IMR-90 (cell line): Measurements from ENCODE around the gene GLB1L. TPM values are rescaled to one million over a fixed set of nuclear protein-coding genes. Genes with fewer than 3 reads are reported as not detected.

Source experiments
- ATAC-seq: fragments of 200-7000 bp; cut with Tn5 transposase; 2 replicates; pipeline ENCODE4 v1.9.1; 2020; ENCODE audit warnings: low read depth, mild to moderate bottlenecking, moderate library complexity
- BruUV-seq: library from RNA; stranded (reverse); fragments of 400-500 nt; replicated peaks from 2 replicates; lab custom pipeline; 2021; lab: Mats Ljungman, UMichigan
- CTCF ChIA-PET: fragments of 300-600 bp; formaldehyde crosslinking; extraction: SDS; loops from one replicate; lab custom pipeline; 2021; ENCODE audit warnings: antibody characterized with exemption; lab: Yijun Ruan, JAX
- POLR2A ChIA-PET: fragments of 300-600 bp; sonication (Branson Sonifier 250); formaldehyde crosslinking; loops from one replicate; lab custom pipeline; 2022; ENCODE audit warnings: antibody characterized with exemption; ENCODE audit not compliant: unreplicated experiment; lab: Charles Lee
- DNase-seq: peaks from one replicate; pipeline ENCODE4 v3.0.0; 2013
- H2AFZ ChIP-seq: replicated peaks from 2 replicates; pipeline ENCODE3; 2013; ENCODE audit warnings: low read length, mild to moderate bottlenecking; ENCODE audit not compliant: poor library complexity
- H2AK5ac ChIP-seq: 2 replicates; pipeline ENCODE4 v1.6.1; 2013; ENCODE audit warnings: low read depth, low read length, inconsistent platforms
- H2AK9ac ChIP-seq: replicated peaks from 2 replicates; pipeline ENCODE3; 2013; ENCODE audit warnings: mild to moderate bottlenecking, low read depth, low read length, moderate library complexity; ENCODE audit not compliant: poor library complexity
- H2BK120ac ChIP-seq: 2 replicates; pipeline ENCODE4 v1.6.1; 2013; ENCODE audit warnings: low read depth, low read length, inconsistent platforms
- H2BK15ac ChIP-seq: 3 replicates; pipeline ENCODE4 v1.6.1; 2013; ENCODE audit warnings: low read depth, low read length, inconsistent platforms
- H2BK20ac ChIP-seq: 2 replicates; pipeline ENCODE4 v1.6.1; 2013; ENCODE audit warnings: low read depth, mild to moderate bottlenecking, inconsistent platforms, low read length, moderate library complexity
- H2BK5ac ChIP-seq: 2 replicates; pipeline ENCODE4 v1.6.1; 2013; ENCODE audit warnings: mild to moderate bottlenecking, low read depth, low read length, inconsistent platforms; ENCODE audit not compliant: poor library complexity, severe bottlenecking
- H3K14ac ChIP-seq: replicated peaks from 2 replicates; pipeline ENCODE4 v1.6.1; 2013; ENCODE audit warnings: low read depth, low read length, inconsistent platforms
- H3K18ac ChIP-seq: 2 replicates; pipeline ENCODE4 v1.6.1; 2013; ENCODE audit warnings: low read depth, low read length, control low read depth
- H3K23ac ChIP-seq: 2 replicates; pipeline ENCODE4 v1.6.1; 2013; ENCODE audit warnings: low read depth, low read length, inconsistent platforms
- H3K27ac ChIP-seq: 2 replicates; pipeline ENCODE4 v1.5.1; 2013; ENCODE audit warnings: mild to moderate bottlenecking, control low read depth, low read length; ENCODE audit not compliant: insufficient read depth
- H3K27me3 ChIP-seq: 2 replicates; pipeline ENCODE4 v1.6.1; 2013; ENCODE audit warnings: low read length; ENCODE audit not compliant: control insufficient read depth, insufficient read depth
- H3K36me3 ChIP-seq: 2 replicates; pipeline ENCODE4 v1.6.1; 2013; ENCODE audit warnings: low read length, mixed read lengths; ENCODE audit not compliant: control insufficient read depth, insufficient read depth
- H3K4ac ChIP-seq: 2 replicates; pipeline ENCODE4 v1.6.1; 2013; ENCODE audit warnings: low read depth, low read length, inconsistent platforms
- H3K4me1 ChIP-seq: 2 replicates; pipeline ENCODE4 v1.6.1; 2013; ENCODE audit warnings: low read length, mixed read lengths; ENCODE audit not compliant: control insufficient read depth, insufficient read depth
- H3K4me2 ChIP-seq: 2 replicates; pipeline ENCODE4 v1.6.1; 2013; ENCODE audit warnings: low read depth, mild to moderate bottlenecking, control low read depth, low read length, moderate library complexity
- H3K4me3 ChIP-seq: 2 replicates; pipeline ENCODE4 v1.5.1; 2013; ENCODE audit warnings: low read depth, mild to moderate bottlenecking, control low read depth, low read length, moderate library complexity; ENCODE audit not compliant: insufficient read depth
- H3K56ac ChIP-seq: 2 replicates; pipeline ENCODE4 v1.6.1; 2013; ENCODE audit warnings: low read length, inconsistent platforms; ENCODE audit not compliant: insufficient read depth; ENCODE audit errors: extremely low read depth
- H3K79me1 ChIP-seq, 2 experiments: 2 replicates each; pipeline ENCODE4 v1.6.1; 2013; ENCODE audit warnings: low read length in 2 of 2, inconsistent platforms in 1 of 2, low read depth in 1 of 2
- H3K9ac ChIP-seq: 2 replicates; pipeline ENCODE4 v1.6.1; 2013; ENCODE audit warnings: low read depth, low read length, control low read depth
- H3K9me1 ChIP-seq: 2 replicates; pipeline ENCODE4 v1.6.1; 2013; ENCODE audit warnings: low read length, inconsistent platforms; ENCODE audit not compliant: insufficient read depth
- H3K9me3 ChIP-seq: 2 replicates; pipeline ENCODE4 v1.6.1; 2013; ENCODE audit warnings: low read length; ENCODE audit not compliant: control insufficient read depth, insufficient read depth
- H4K20me1 ChIP-seq: 2 replicates; pipeline ENCODE4 v1.6.1; 2013; ENCODE audit warnings: low read length, inconsistent platforms; ENCODE audit not compliant: insufficient read depth
- H4K5ac ChIP-seq: 2 replicates; pipeline ENCODE4 v1.6.1; 2013; ENCODE audit warnings: mild to moderate bottlenecking, low read depth, low read length, control low read depth
- H4K8ac ChIP-seq, 2 experiments: 2 replicates each; pipeline ENCODE4 v1.6.1; 2013; ENCODE audit warnings: low read depth in 2 of 2, low read length in 2 of 2, control low read depth in 1 of 2, inconsistent platforms in 1 of 2
- H4K91ac ChIP-seq: 2 replicates; pipeline ENCODE4 v1.6.1; 2013; ENCODE audit warnings: low read depth, low read length, inconsistent platforms; ENCODE audit not compliant: insufficient read depth
- CHD1 ChIP-seq: IDR thresholded peaks from 2 replicates; pipeline ENCODE4 v1.6.1; 2012; ENCODE audit warnings: low read depth, low read length, improper control_type of control experiment
- MXI1 ChIP-seq: IDR thresholded peaks from 2 replicates; pipeline ENCODE4 v1.6.1; 2012; ENCODE audit warnings: low read depth, mild to moderate bottlenecking, low read length, moderate library complexity, borderline replicate concordance
- WGBS, 2 experiments: methylation state at CpG; one replicate each; pipeline versions ENCODE4 v1.1.5 to v1.1.7; 2013; ENCODE audit warnings: missing lambda C conversion rate in 2 of 2; ENCODE audit not compliant: insufficient read length in 1 of 2; ENCODE audit errors: extremely low coverage in 2 of 2; 5-methylcytosine and 5-hydroxymethylcytosine counted together
- dilution Hi-C: fragments of 300-500 bp; cut with HindIII; formaldehyde crosslinking; loops from one replicate; pipeline ENCODE4 v1.14.3; 2018; ENCODE audit warnings: low sequenced_read_pairs; ENCODE audit not compliant: unreplicated experiment
- in situ Hi-C: fragments of 300-500 bp; cut with MboI; formaldehyde crosslinking; loops from 3 replicates; pipeline ENCODE4 v1.14.3; 2019; ENCODE audit warnings: low sequenced_read_pairs, inconsistent platforms, mixed read lengths
- intact Hi-C: fragments of 100-400 bp; cut with micrococcal nuclease; formaldehyde crosslinking; loops from 2 replicates; pipeline ENCODE4 v1.10.0; 2022
- polyA plus RNA-seq, 3 experiments: library from polyadenylated mRNA; depleted of rRNA; stranded (reverse); fragments of >200 nt; gene quantifications; 2 replicates each; pipeline ENCODE4 v1.2.3, GENCODE V29; 2012; ENCODE audit warnings: low replicate concordance in 1 of 3
- total RNA-seq: library from RNA; depleted of rRNA; stranded (reverse); fragments of >200 nt; gene quantifications from 2 replicates; pipeline ENCODE4 v1.2.3, GENCODE V29; 2012

GLB1L gene
- total and polyA plus RNA-seq, 2 of the 4 experiments (the other 2 are of a cell fraction) = 4.1 to 6.2 TPM

DNA sequence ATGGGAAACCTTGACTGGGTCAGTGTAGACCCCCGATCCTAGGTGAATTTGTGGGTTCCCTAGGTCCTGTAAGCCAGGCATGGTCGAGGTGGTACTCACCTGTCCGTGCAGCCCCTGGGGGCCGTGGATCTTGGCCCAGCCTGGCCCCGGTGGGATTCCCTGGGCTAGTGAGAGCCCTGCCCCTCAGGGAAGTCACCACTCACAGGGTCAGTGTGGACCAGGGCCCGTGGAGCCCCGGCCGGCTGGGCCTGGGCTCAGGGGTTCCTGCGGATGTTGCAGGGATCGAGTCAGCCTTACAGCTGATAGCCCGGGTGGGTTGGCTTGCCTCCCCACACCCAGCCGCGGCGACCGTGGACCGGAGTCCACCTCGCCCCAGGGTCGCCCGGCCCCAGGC, 16.3 kb downstream of the GLB1L start:
- in situ Hi-C loops = no loop called here
- Histone ChIP-seq H3K14ac (peak overlapping the region; percentile 93), H2BK15ac (0 out of 3 replicates have a peak overlapping the region, but pooled peaks have one; percentile 25), H3K79me1 (peaks cover 46 to 56% of the 10 kb centered on the region in 2 experiments), H4K8ac (peak overlapping the region; percentile 26 to 66; a peak in 2 of 4 replicates), H3K4me1 (peaks cover 5% of the 10 kb centered on the region), H3K4me2 (peak overlapping the region; percentile 93), H2AK5ac (peak overlapping the region; percentile 22; the same call in 1 of the 2 replicates), H3K4ac (peak overlapping the region; percentile 51), H3K27me3 (no peaks in the 10 kb centered on the region), H3K36me3 (peaks cover 36% of the 10 kb centered on the region), H3K18ac (no peak overlapping the region), H3K9me3 (no peaks in the 10 kb centered on the region), H3K9ac (peak overlapping the region; percentile 82), H2BK120ac (no peak overlapping the region; the same call in 1 of the 2 replicates), H3K27ac (peak overlapping the region; percentile 70), H2BK20ac (no peak overlapping the region), H2BK5ac (peak overlapping the region; percentile 71), H4K91ac (peak overlapping the region; percentile 68), H3K56ac (peak overlapping the region; percentile 69; the same call in 1 of the 2 replicates), H3K9me1 (peaks cover 8% of the 10 kb centered on the region; the same call in 1 of the 2 replicates), H3K23ac (peak overlapping the region; percentile 87), H2AK9ac (peak overlapping the region; percentile 94), H4K20me1 (no peaks in the 10 kb centered on the region), H4K5ac (peak overlapping the region; percentile 31), H2AFZ (peak overlapping the region; percentile 99), H3K4me3 (peak overlapping the region; percentile 79)
- POLR2A ChIA-PET = interaction anchor here (0.7 to 1.1 kb wide), 2 partner anchors 16 to 20 kb away, joined by 6 to 18 read pairs; no protein-coding TSS in a partner anchor
- CTCF ChIA-PET = interaction anchor here (1.3 kb wide), 1 partner anchor 66 kb away, joined by 8 read pairs; no protein-coding TSS in a partner anchor
- dilution Hi-C loops = no loop called here
- DNase-seq (no peak), ATAC-seq (peak; percentile 30; the same call in 1 of the 2 replicates)
- intact Hi-C loops = loop anchor here (1.0 kb wide), 1 partner anchor 65 kb away; no protein-coding TSS in a partner anchor
- BruUV-seq = no TSS peak
- TF ChIP-seq MXI1 (peak; percentile 8; the same call in 1 of the 2 replicates), CHD1 (no peak)
- WGBS, 2 experiments = 100% methylated on average over 1 of the region's 19 CpGs; no CpG with 5 or more reads in 1 of the 2 experiments
